ENCODE data around the gene ATXN7L2. TPM values are rescaled to one million over a fixed set of nuclear protein-coding genes. Genes with fewer than 3 reads are reported as not detected.

Gene ATXN7L2
- total RNA-seq, 3 donors from 2014 or later, result 2.4 to 4.1 (median 2.9) TPM

DNA sequence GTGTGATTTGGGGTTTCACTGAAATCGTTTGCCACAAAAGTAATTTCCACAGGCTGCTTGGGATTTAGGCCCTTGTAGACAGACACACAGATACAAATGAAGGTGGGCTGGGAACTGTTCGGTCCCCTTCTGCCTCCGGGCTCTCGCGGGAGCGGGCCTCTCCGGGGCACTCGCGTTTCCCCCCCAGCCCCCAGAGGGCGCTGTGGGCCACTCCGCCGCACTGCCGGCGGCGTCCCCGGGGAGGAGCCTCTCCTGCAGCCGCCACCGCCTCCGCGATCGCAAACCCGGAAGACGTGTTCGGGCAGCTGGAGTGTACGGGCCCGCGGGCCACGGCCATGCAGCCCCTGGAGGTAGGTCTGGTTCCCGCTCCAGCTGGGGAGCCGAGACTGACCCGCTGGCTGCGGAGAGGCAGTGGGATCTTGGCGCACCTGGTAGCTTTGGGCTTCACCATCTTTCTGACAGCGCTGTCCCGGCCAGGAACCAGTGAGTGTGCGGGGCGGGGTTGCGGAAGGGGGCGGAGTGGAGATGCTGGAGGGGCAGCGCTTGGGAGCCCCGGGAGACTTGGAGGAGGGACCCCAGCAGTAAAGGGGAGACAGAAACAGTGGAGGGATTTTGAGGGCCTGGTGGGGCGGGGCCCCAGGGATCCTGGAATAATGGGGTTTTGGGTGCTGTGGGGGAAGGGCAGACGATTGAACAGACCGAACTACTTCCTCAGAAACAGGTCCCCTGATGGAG, 10.3 kb downstream of the ATXN7L2 start, which contains the start of gene CYB561D1:
TSS of gene CYB561D1 (plus strand) at position 290 of the 735 bp plus-strand sequence. CDS start at position 336, 46 bp downstream.
- DNase-seq (ENCODE audit: low spot score in 2 of 2), result peak; percentile 77 to 85
- Histone ChIP-seq H3K4me3 (peak within 1 kb of the TSS; percentile 85 to 87 (median 86)), H3K36me3 (peaks cover 3% of the 10 kb centered on the region), H3K27me3 (no peaks in the 10 kb centered on the region), H3K4me1 (no peaks in the 10 kb centered on the region), H3K27ac (peak within 1 kb of the TSS; percentile 60 to 74), H3K9me3 (no peaks in the 10 kb centered on the region)
- intact Hi-C loops (cut with DNase I; ENCODE audit: low total_unique reads), result loop anchor here (5.0 kb wide), 1 partner anchor 38 kb away; no protein-coding TSS in a partner anchor
- TF ChIP-seq POLR2A (IDR thresholded peaks at IDR 0.05), result no peak
- TF ChIP-seq, protein P1, sequence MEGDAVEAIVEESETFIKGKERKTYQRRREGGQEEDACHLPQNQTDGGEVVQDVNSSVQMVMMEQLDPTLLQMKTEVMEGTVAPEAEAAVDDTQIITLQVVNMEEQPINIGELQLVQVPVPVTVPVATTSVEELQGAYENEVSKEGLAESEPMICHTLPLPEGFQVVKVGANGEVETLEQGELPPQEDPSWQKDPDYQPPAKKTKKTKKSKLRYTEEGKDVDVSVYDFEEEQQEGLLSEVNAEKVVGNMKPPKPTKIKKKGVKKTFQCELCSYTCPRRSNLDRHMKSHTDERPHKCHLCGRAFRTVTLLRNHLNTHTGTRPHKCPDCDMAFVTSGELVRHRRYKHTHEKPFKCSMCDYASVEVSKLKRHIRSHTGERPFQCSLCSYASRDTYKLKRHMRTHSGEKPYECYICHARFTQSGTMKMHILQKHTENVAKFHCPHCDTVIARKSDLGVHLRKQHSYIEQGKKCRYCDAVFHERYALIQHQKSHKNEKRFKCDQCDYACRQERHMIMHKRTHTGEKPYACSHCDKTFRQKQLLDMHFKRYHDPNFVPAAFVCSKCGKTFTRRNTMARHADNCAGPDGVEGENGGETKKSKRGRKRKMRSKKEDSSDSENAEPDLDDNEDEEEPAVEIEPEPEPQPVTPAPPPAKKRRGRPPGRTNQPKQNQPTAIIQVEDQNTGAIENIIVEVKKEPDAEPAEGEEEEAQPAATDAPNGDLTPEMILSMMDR (IDR thresholded peaks at IDR 0.05), result peak; percentile 69 to 91 (median 88)
- peak; percentile 42 to 78 (median 63) for TF ChIP-seq POLR2AphosphoS5 (IDR thresholded peaks at IDR 0.05)

DNA sequence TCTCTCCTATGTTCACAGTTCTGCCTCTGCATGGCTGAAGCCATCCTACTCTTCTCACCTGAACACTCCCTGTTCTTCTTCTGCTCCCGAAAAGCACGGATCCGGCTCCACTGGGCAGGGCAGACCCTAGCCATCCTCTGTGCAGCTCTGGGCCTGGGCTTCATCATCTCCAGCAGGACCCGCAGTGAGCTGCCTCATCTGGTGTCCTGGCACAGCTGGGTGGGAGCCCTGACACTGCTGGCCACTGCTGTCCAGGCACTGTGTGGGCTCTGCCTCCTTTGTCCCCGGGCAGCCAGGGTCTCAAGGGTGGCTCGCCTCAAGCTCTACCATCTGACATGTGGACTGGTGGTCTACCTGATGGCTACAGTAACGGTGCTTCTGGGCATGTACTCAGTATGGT, 12.0 kb downstream of the ATXN7L2 start:
- H3K27ac ChIP-seq, result no peak overlapping the region
- H3K9me3 ChIP-seq, result no peaks in the 10 kb centered on the region
- no peaks in the 10 kb centered on the region for H3K4me1 ChIP-seq
- H3K4me3 ChIP-seq, result no peak overlapping the region
- no peak for DNase-seq (ENCODE audit: low spot score in 2 of 2)
- no peaks in the 10 kb centered on the region for H3K36me3 ChIP-seq
- intact Hi-C loops (cut with DNase I; ENCODE audit: low total_unique reads), result no loop called here
- TF ChIP-seq POLR2AphosphoS5 (IDR thresholded peaks at IDR 0.05), result no peak
- TF ChIP-seq, protein P1 (IDR thresholded peaks at IDR 0.05), result no peak
- no peak for TF ChIP-seq POLR2A (IDR thresholded peaks at IDR 0.05)
- H3K27me3 ChIP-seq, result no peaks in the 10 kb centered on the region

DNA sequence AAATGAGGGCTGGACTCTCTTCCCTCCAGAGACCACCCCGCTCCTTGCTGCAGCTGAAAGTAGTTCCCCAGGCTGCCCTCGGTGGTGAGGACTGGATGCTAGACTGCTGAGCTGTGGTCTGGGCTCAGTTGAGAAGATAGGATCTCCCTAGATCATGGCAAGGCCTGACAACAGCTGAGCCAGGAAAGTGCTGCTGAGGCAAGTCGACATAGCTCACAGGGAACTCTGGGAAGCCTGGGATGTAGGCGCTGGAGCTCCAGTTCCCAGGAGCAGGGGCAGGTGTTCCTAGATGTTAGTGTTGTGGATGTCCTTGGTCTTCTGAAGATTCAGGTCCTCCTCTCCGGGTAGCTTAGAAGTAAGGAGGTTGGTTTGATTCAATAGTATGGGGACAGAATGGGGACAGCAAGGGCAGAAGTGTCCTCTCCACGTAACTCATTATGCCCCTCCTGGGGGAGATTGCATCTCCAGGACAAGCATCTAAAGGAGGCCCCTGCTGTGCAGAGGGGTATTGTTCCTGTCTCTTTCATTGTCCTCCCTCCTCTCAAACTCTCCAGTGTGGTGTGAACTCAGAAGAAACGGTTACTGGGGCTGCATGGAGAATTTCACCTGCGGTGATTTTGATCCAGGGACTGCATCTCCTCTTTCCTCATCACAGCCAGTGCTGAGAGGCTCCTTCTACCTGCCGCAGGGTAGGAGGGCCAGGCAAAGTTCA, 13.9 kb downstream of the ATXN7L2 start:
- TF ChIP-seq POLR2A (IDR thresholded peaks at IDR 0.05), result no peak
- intact Hi-C loops (cut with DNase I; ENCODE audit: low total_unique reads), result no loop called here
- no peak overlapping the region for H3K27ac ChIP-seq
- no peaks in the 10 kb centered on the region for H3K4me1 ChIP-seq
- no peak overlapping the region for H3K4me3 ChIP-seq
- no peaks in the 10 kb centered on the region for H3K27me3 ChIP-seq
- H3K36me3 ChIP-seq, result no peaks in the 10 kb centered on the region
- DNase-seq (ENCODE audit: low spot score in 2 of 2), result no peak
- H3K9me3 ChIP-seq, result no peaks in the 10 kb centered on the region

DNA sequence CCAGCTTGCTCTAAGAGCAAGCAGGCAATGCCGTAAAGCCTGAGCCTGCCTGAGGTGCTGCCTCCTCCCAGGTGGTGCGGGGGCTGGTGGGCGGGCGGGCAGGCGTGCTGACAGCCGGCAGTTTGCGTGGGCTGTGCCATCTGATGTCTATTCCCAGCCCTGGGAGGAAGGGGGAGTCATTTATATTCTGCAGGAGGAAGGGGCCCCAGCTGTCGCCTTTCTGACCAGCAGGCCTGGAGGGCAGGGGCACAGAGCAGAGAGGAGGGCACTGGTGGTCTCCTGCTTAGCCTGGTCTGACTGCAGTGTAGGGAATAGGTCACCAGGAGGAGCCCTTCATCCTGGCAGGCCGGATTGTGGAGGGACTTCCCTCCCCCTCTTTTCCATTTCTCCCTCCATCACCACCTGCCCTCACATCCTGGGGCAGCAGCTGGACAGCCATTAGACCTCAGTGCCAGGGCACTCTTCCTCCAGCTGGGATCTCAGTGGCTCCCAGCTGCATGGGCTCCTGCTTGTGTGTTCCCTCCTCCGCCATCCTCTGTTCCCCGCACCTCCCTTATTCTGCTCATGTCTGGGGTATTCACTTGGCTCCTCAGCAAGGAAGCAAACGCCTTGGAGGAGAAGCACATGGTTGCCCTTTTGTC, 14.6 kb downstream of the ATXN7L2 start:
- Histone ChIP-seq H3K9me3 (no peaks in the 10 kb centered on the region), H3K4me3 (no peak overlapping the region), H3K27ac (no peak overlapping the region), H3K36me3 (no peaks in the 10 kb centered on the region), H3K4me1 (no peaks in the 10 kb centered on the region), H3K27me3 (no peaks in the 10 kb centered on the region)
- DNase-seq (ENCODE audit: low spot score in 2 of 2), result no peak
- intact Hi-C loops (cut with DNase I; ENCODE audit: low total_unique reads), result no loop called here
- no peak for TF ChIP-seq POLR2AphosphoS5 (IDR thresholded peaks at IDR 0.05)
- TF ChIP-seq, protein P1 (IDR thresholded peaks at IDR 0.05), result peak in 2 of 3 donors; percentile 16 to 23

DNA sequence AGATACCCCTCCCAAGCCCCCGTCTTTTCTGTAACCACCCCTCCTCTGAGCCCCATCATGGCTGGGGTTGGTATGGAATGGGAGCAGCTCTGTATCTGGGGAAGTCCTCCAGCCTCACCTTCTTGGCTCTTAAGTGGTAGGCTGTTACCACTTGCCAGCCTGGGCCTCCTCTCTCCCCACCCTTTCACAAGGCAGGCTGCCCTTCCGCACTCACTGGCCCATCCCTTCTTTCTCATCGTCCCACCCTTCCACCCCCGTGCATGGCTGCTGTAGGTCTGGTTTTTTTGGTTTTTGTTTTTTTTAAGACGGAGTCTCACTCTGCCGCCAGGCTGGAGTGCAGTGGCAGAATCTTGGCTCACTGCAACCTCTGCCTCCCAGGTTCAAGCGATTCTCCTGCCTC, 15.4 kb downstream of the ATXN7L2 start:
- no peaks in the 10 kb centered on the region for H3K36me3 ChIP-seq
- intact Hi-C loops (cut with DNase I; ENCODE audit: low total_unique reads), result no loop called here
- no peak overlapping the region for H3K27ac ChIP-seq
- TF ChIP-seq POLR2A (IDR thresholded peaks at IDR 0.05), result no peak
- TF ChIP-seq POLR2AphosphoS5 (IDR thresholded peaks at IDR 0.05), result no peak
- TF ChIP-seq, protein P1 (IDR thresholded peaks at IDR 0.05), result no peak
- H3K4me3 ChIP-seq, result no peak overlapping the region
- no peaks in the 10 kb centered on the region for H3K4me1 ChIP-seq
- DNase-seq (ENCODE audit: low spot score in 2 of 2), result no peak
- H3K9me3 ChIP-seq, result no peaks in the 10 kb centered on the region
- H3K27me3 ChIP-seq, result no peaks in the 10 kb centered on the region
